GM19452 (cell line): ENCODE data around the gene TMEM223.
"Not testable (repeated sequence)": the region's sequence is repeated elsewhere in the genome, so short reads cannot be mapped to it uniquely, and the experiment has no call there.

ENCODE experiments used
- ATAC-seq: cut with Tn5 transposase; IDR thresholded peaks from one replicate; pipeline ENCODE4 v1.9.1; 2021; ENCODE audit not compliant: unreplicated experiment

Gene TMEM223

GRCh38 chr11:62801071-62801470, 9.3 kb upstream of the TMEM223 start:
- ATAC-seq = no peak

GRCh38 chr11:62799486-62799885, 7.7 kb upstream of the TMEM223 start:
- no peak for ATAC-seq

DNA sequence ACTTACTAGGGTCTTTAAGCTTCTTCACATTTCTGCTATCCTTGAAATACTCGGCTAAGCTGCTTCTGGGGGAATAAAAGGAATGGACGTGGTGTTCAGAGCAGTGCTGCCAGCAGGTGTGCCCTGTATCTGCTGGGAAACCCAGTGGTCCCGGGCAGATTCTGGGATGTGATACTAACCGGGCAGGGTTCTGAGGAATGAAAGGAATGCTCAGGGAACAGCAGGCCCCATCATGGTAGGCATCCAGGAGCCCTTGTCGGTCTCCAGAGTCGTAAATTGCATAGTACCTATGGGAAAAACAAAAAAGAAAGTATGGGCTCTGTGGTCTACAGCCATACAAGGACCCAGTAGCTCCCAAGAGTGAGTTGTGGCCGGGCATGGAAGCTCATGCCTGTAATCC, 4.5 kb upstream of the TMEM223 start:
- ATAC-seq = no peak

DNA sequence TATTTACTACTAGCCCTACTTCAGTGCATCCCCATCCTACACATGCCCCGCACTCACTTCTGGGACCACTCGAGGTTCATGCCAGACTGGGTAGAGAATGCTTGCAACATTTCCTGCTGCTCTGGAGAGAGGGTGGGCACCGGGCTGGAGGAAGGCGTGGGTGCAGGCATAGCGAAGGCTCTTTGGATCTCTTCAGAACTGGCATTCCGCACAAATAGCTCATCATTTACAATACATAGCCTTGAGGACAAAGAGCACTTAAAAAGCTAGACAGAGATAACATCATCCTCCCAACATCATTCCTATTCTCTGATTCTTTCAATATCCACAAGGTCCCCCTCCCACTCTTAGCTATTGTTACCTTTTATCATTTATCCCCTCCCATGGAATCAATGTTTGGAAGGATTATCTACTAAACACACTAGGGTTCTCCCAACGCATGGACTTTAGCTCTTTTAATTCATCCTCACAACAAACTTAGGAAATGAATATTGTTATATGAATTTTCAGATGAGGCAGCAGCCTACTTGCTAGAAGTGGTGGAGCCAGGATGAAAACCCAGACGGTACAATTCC, 2.5 kb upstream of the TMEM223 start:
- no peak for ATAC-seq

DNA sequence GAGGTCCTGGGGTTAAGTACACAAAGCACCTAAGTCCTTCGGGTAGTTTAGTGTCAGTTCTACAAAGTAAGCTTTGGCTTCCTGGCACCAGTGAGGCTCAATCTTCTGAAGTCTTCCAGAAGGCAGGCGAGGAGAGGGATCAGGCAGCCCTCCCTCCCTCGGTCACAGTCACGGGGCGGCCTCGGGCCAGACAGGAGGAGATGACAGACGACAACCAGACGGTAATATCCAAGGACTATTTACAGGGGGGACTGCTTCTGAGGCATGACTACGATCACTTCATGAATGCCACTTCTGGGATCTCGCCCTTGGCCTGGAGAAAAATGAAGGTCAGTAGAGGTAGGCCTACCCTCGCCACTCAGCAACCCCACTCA, 383 bp upstream of the TMEM223 start:
- peak; percentile 10 for ATAC-seq

GRCh38 chr11:62789576-62789975, 2.2 kb downstream of the TMEM223 start:
- ATAC-seq = no peak

GRCh38 chr11:62788991-62789390, 2.8 kb downstream of the TMEM223 start:
- ATAC-seq = no peak

DNA sequence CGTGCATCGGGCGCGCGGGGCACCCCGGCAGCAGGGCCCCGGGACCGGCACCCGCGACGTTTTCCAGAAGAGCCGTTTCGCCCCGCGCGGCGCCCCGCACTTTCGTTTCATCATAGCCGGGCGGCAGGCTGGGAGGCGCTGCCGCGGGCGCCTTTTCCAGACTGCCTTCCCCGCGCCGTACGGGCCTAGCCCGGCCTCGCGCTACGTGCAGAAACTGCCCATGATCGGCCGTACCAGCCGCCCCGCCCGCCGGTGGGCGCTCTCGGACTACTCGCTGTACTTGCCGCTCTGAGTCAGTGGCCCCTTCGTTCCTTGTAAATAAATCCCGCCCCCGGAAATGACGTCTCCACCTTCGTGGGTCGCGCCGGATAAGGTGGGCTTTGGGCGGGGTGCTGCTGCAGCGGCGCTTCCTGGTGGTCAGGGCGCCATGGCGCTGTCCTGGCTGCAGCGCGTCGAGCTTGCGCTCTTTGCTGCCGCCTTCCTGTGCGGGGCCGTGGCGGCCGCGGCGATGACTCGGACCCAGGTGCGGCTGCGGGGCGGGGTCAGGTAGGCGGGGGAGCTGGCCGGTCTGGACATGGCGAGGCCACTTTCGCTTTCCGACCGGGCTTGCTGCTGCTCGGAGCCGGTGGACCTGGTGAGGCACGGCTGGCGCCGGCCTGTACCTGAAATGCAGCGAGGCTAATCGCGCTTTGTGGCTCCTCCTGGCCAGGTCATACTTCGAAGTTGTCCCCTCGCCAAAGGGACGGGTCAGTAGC, 4.6 kb downstream of the TMEM223 start, which contains the start of gene TMEM179B:
Gene TMEM179B, plus strand, starts transcription at position 398 of the 755 bp plus-strand sequence. Its CDS starts 30 bp downstream, at position 428.
- ATAC-seq = peak; percentile 62

DNA sequence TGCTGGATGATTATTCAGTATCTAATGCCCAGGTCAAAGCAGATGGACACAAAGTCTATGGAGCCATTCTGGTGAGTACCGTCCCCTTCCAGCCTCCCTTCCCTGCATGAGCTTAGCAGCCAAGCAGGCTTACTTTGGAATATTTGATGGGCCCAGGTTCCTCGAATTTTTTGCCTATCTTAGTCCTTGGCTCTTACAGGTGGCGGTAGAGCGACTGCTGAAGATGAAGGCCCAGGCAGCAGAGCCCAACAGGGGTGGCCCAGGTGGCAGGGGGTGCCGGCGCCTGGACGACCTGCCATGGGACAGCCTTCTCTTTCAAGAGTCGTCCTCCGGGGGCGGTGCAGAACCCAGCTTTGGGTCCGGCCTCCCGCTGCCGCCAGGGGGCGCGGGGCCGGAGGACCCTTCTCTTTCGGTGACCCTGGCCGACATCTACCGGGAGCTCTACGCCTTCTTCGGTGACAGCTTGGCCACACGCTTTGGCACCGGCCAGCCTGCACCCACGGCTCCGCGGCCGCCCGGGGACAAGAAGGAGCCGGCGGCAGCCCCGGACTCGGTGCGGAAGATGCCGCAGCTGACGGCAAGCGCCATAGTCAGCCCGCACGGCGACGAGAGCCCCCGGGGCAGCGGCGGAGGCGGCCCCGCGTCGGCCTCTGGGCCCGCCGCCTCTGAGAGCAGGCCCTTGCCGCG, 5.3 kb downstream of the TMEM223 start:
- ATAC-seq = peak; percentile 57

DNA sequence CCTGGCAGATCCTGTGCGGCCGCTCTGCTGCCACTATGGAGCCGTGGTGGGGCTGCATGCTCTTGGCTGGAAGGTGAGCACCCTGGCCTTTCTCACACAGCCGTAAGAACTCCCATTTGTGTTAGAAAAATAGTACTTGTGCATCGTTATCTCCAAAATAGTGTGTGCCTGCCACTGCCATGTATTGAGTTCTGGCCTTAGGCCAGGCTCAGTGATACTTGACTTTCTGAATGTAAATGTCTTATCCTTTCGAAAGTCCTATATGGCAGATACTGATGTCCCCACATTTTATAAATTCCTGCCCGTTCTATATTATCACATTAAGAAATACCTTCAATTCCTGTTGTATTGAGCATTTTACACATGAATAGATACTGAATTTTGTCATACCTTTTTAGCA, 9.1 kb downstream of the TMEM223 start:
- no peak for ATAC-seq

DNA sequence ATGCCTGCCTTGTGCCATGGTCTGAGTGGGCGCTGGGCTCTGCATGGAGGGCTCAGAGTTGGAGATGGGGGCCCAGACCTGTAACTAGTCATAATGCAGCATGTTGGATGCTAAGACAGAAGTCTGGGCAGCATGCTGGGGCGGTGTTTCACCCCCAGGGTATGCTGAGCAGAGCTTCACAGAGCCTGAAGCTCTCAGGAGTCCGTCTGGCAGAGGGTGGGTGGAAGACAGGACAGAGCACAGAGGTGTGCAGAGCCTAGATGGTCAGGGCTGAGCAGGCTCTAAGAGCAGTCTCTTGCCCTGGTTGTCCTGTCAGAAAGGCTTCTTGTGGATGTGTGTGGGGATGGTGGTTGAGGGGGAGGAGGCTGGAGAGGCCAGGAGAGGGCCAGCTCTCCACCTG, 13.4 kb downstream of the TMEM223 start:
- ATAC-seq = no peak

- no peak for ATAC-seq
These were observed 14.4 kb downstream of the TMEM223 start for GRCh38 chr11:62777389-62777788.

DNA sequence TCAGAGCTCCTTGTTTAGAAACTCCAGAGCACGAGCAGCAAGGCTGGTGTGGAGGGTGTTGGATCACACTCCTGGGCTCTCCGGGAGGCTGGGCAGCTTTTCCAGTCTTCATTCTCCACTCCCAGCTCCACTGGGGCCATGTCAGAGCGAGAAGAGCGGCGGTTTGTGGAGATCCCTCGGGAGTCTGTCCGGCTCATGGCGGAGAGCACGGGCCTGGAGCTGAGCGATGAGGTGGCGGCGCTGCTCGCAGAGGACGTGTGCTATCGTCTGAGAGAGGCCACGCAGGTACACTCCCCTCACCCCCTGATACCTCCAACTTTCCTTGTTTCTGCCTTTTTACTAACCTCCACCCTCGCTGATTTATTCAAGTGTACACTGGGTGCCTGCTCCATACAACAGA, 16.2 kb downstream of the TMEM223 start:
- no peak for ATAC-seq

- no peak for ATAC-seq
These were observed 17.4 kb downstream of the TMEM223 start for GRCh38 chr11:62774407-62774806.

GRCh38 chr11:62771144-62772021, 20.4 kb downstream of the TMEM223 start, which contains the start of gene TAF6L:
TAF6L (plus strand) TSS chr11:62771396; CDS start chr11:62775784, 4,388 bp downstream.
- peak; percentile 82 for ATAC-seq

GRCh38 chr11:62770778-62771143, 21.0 kb downstream of the TMEM223 start:
- ATAC-seq = peak; percentile 12

GRCh38 chr11:62760867-62761227, 31.0 kb downstream of the TMEM223 start:
- not testable (repeated sequence) for ATAC-seq

DNA sequence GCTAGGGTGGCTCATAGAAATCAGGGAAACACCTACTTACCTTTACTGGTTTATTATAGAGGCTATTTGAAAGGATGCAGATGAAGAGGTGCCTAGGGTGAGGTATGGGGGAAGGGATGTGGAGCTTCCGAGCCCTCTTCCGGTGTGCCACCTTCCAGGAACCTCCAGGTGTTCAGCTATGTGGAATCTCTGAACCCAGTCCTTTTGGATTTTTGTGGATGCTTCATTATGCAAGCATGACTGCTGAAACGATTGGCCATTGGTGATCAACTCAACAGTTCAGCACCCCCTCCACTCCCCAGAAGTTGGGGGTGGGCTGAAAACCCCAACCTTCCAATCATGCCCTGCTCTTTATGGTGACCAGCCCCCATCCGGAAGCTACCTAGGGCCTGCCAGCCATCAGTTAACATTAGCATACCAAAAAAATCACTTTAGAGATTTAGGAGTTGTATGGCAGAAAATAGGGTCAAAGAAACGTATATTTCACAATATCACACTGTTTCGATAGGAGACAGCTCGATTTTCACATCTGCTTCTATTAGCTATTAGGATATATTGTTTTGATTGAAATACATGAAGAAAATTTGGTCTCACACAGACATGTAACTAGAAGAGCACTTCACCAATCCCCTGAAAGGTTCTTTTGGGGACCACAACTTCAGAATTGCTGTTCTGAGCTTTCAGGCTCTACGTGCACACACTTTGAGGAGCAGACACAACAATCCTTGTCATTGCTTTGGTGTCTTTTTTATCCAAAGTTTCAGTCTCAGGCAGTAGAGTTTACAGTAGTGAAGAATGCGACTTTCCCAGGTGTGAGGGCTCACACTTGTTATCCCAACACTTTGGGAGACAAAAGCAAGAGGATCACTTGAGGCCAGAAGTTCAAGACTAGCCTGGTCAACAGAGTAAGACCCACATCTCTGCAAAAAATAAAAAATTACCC, 33.7 kb downstream of the TMEM223 start:
- ATAC-seq = no peak

DNA sequence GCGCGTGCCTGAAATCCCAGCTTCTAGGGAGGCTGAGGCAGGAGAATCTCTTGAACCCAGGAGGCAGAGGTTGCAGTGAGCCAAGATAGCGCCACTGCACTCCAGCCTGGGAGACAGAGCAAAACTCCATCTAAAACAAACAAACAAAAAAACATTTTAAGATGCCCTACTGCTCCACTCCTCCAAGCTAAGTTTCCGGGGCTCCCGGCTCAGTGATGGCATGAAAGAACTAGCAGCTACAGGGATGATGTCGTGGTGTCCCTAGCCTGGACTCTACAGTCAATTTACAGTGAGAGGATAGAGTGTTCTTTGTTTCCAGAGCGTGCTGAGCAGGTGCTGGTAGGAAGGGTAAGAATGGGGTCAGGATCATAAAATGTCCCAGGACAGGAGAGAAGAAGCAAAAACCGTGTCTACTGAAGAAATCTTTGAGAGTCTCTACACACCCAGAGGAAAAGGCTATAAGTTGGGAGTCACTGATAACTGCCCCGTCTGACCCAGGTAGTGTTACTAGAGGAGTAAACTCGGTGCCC, 36.7 kb downstream of the TMEM223 start:
- no peak for ATAC-seq
